GM13976 (cell line): Measurements from ENCODE around the gene USP2.

ENCODE experiments used
- DNase-seq: peaks from one replicate; pipeline ENCODE4 v3.0.0; 2012; ENCODE audit warnings: low spot score
- in situ Hi-C: fragments of 300-500 bp; cut with MboI; formaldehyde crosslinking; loops from one replicate; pipeline ENCODE4 v1.12.0; 2022; ENCODE audit warnings: low sequenced_read_pairs, mixed read lengths, inconsistent platforms; ENCODE audit not compliant: unreplicated experiment
- TF ChIP-seq, protein P1 (sequence below): IDR thresholded peaks from 2 replicates; pipeline ENCODE4 v1.5.1; 2012; ENCODE audit warnings: borderline replicate concordance, mild to moderate bottlenecking; ENCODE audit not compliant: insufficient read depth; ENCODE audit errors: extremely low read depth, missing control alignments, control extremely low read depth

Gene USP2

DNA sequence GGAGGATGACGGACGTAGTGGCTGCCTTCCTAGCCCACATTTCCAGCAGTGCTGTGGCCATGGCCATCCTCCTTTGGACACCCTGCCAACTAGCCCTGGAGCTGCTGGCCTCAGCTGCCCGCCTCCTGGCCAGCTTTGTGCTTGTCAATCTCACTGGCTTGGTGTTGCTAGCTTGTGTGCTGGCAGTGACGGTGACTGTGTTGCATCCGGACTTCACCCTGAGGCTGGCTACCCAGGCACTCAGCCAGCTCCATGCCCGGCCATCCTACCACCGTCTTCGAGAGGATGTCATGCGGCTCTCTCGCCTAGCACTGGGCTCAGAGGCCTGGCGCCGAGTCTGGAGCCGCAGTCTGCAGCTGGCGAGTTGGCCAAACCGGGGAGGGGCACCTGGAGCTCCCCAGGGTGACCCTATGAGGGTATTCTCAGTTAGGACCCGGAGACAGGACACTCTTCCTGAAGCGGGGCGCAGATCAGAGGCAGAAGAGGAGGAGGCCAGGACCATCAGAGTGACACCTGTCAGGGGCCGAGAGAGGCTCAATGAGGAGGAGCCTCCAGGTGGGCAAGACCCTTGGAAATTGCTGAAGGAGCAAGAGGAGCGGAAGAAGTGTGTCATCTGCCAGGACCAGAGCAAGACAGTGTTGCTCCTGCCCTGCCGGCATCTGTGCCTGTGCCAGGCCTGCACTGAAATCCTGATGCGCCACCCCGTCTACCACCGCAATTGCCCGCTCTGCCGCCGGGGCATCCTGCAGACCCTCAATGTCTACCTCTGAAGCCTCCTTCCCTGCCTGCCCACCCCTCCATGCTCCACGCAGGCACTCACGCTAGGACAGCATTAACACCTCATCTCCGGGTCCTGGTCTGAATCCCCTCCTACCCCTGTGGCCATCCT is 45.6 kb downstream of the USP2 start:
- DNase-seq, result no peak
- TF ChIP-seq, protein P1, sequence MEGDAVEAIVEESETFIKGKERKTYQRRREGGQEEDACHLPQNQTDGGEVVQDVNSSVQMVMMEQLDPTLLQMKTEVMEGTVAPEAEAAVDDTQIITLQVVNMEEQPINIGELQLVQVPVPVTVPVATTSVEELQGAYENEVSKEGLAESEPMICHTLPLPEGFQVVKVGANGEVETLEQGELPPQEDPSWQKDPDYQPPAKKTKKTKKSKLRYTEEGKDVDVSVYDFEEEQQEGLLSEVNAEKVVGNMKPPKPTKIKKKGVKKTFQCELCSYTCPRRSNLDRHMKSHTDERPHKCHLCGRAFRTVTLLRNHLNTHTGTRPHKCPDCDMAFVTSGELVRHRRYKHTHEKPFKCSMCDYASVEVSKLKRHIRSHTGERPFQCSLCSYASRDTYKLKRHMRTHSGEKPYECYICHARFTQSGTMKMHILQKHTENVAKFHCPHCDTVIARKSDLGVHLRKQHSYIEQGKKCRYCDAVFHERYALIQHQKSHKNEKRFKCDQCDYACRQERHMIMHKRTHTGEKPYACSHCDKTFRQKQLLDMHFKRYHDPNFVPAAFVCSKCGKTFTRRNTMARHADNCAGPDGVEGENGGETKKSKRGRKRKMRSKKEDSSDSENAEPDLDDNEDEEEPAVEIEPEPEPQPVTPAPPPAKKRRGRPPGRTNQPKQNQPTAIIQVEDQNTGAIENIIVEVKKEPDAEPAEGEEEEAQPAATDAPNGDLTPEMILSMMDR, result no peak
- in situ Hi-C loops, result no loop called here

DNA sequence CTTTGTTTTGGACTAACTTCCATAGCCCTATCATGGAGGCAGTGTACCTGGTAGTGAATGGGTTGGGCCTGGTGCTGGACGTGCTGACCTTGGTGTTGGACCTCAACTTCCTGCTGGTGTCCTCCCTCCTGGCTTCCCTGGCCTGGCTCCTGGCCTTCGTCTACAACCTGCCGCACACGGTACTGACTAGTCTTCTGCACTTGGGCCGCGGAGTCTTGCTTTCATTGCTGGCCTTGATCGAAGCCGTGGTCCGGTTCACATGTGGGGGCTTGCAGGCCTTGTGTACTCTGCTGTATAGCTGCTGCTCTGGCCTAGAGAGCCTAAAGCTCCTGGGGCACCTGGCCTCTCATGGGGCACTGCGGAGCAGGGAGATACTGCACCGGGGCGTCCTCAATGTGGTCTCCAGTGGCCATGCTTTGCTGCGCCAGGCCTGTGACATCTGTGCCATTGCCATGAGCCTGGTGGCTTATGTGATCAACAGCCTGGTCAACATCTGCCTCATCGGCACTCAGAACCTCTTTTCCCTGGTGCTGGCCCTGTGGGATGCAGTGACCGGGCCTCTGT is 46.3 kb downstream of the USP2 start:
- in situ Hi-C loops, result no loop called here
- DNase-seq, result no peak

DNA sequence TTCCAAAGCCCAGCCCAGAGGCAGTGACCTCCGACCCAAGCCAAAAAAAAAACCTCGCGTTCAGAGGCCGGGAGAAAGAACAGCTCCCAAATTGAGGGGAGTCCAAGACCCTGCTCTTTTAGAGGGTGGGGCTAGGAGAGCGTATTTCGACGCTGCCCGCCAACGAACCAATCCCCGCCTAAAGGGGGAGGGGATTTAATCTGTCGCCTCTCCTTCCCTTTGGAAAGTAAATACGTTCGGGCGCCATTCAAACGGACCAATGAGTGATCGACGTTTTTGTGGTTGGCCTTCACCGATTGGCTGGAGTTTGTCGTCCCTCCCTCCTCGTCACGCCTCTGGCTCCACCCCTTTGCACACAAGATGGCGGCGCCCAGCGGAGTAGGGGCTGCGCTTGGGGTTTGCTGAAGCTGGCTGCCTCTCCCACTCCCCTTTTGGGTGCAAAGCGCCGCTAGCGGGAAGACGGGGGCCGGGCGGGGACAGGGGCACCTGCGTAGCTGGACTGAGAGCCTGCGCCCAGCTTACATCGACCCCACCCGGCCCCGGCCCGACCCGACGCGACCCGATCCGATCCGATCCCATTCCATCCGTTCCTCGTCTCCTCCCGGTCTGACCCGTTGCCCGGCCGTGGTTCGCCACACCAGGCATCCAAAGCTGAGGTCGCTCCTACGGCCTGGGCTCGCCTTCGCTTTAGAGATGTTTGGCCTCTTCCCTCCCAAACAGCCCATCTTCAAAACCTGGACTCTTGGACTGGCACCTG is 47.1 kb downstream of the USP2 start, which contains the start of gene RNF26:
RNF26 (plus strand) TSS at position 354 of the 757 bp plus-strand sequence. CDS start 596 bp downstream, outside the sequence.
- in situ Hi-C loops, result no loop called here
- peak; percentile 99 for DNase-seq
- TF ChIP-seq, protein P1, result no peak

More for the DNA sequence above, 46.3 kb downstream of the USP2 start:
- TF ChIP-seq, protein P1, result no peak

DNA sequence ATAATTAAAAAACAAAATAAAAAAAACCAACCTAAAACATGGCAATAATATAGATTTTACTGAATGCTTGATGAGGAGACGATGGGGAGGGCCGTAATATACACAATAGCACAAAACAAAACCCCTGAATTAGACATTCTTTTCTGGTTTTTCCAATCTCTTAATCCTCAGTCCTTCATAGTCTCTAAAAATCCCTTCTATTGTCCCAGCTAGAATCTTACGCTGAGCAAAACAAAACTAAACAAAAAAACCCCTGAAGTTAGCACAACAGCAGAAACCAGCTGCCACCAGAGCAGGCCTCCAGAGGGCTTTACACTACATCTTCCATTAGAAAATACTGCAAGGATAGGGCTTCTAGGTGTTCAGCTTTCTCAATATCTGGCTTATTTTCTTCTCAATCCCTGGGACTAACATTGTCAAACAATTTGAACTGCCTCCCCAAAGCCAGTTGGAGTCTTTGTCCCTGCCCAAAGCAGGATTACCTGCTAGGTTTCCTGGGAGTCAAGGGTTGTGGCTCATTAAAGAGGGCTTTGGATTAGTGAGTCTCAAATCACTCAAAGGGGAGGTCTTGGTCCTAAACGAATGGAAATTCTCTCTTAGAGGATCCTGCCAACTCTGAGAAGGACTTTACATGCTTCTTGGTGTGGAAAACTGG is 49.3 kb downstream of the USP2 start:
- TF ChIP-seq, protein P1, result no peak
- no peak for DNase-seq
- in situ Hi-C loops, result no loop called here

DNA sequence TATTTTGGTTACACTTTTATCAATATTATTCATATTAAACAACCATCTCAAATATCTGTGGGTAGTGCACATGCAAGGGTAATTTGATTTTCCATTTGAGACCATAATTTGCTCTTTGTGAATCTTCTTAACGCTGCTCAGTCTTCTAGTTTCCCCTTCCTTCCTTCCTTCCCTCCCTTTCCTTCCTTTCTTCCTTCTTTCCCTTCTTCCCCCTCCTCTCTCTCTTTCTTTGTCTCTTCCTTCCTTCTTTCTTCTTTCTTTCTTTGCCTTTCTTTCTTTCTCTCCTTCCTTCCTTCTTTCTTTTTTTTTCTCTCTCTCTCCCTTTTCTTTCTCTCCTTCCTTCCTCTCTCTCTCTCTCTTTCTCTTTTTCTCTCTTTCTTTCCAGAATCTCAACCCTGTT is 51.3 kb downstream of the USP2 start:
- TF ChIP-seq, protein P1, result no peak
- no peak for DNase-seq
- in situ Hi-C loops, result no loop called here

DNA sequence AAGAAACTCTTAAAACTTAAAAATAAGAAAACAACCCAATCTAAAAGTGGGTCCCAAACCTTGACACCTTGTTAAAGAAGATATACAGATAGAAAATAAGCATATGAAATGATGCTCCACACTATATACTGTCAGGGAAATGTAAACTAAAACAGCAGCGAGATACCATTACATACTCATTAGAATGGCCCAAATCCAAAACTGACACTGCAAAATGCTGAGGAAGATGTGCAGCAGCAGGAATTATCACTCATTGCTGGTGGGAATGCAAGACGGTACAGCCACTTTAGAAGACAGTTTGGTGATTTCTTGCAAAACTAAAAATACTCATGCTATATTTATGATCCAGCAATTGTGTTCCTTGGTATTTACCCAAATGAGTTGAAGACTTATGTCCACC is 52.2 kb downstream of the USP2 start:
- in situ Hi-C loops, result no loop called here
- DNase-seq, result no peak
- TF ChIP-seq, protein P1, result no peak
